GM19467 (cell line): ENCODE data around the gene PYM1.
A peak's percentile ranks its signal among the peaks of the same experiment; 100 is the strongest.
"Not testable (repeated sequence)": the region's sequence is repeated elsewhere in the genome, so short reads cannot be mapped to it uniquely, and the experiment has no call there.

ENCODE experiments used
- ATAC-seq: cut with Tn5 transposase; IDR thresholded peaks from one replicate; pipeline ENCODE4 v1.9.1; 2021; ENCODE audit warnings: mild to moderate bottlenecking, moderate library complexity; ENCODE audit not compliant: unreplicated experiment

PYM1 gene

GRCh38 chr12:55940065-55940732 is 12.5 kb upstream of the PYM1 start:
- peak; percentile 91 for ATAC-seq

DNA sequence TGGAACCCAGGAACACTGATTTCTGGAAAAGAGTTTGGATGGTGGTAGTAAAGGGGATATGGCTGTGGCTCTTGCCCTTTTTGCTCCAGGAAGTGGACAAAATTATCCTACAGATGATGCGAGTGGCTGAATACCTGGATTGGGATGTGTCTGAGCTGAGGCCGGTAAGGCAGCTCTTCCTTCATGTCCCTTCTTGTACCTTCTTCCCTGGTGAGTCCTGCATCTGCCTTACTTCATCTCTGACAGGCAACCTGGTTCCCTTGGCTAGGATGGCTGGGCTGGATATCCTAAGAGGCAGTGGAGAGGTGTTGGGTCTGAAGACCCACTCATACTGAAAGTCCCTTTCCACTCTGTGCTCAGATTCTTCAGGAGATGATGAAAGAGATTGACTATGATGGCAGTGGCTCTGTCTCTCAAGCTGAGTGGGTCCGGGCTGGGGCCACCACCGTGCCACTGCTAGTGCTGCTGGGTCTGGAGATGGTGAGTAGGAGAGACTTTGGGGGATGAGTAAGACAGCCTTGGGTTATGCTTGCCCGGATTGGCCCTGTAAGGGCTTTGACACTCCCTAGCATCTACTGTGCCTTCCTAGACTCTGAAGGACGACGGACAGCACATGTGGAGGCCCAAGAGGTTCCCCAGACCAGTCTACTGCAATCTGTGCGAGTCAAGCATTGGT is 11.3 kb upstream of the PYM1 start:
- no peak for ATAC-seq

DNA sequence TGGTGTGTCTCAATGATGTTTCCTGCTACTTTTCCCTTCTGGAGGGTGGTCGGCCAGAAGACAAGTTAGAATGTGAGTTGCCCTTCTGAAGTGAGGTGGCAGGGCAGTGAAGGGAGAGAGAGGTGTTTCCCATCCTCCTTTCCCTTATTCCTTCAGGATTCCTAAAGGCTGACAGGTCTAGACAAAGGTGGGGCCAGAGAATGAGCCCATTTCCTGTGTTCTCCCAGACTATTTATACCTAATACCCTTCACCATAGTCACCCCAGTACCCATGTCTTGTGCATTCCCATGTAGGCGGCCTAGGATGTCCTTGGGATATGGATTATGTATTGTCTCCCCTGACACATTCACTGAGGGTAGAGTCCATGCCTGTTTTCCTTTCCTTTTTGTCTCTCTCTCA is 10.3 kb upstream of the PYM1 start:
- no peak for ATAC-seq

DNA sequence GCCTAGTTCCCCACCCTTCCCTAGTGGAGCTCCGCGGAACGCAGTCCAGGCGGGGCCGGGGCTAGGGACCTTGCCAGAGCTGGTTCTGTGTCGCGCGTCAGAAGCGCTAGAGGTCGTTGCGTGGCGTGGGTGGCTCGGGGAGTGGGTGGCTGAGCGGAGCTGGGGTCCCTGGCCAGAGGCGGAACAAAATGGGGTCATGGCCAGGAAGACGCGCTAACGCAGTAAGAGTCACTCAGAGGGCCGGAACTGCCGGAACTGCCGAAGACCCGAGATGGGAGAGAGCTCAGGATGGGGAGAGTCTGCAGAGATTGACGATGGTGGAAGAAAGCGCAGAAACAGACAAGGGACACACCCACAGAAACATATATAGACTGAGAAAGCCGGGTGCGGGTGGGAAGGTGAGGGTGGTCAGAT is 8.1 kb upstream of the PYM1 start:
- no peak for ATAC-seq

DNA sequence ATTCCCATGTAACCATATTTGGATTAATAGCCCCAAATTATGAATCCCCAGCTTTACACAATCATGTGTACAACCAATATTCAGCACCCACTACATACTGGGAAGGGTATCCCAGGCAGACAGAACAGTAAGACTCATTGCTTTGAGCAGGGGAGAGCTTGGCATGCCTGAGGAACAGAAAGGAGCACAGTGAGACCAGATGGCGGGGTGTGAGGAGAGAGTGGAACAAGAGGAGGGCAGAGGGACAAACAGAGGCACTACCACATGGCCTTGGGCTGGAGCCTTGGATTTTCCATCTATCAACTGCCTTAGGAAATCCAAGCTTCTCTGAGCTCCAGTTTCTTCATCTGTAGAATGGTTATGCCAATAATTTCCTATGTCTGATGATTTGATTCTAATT is 7.1 kb upstream of the PYM1 start:
- ATAC-seq, result no peak

DNA sequence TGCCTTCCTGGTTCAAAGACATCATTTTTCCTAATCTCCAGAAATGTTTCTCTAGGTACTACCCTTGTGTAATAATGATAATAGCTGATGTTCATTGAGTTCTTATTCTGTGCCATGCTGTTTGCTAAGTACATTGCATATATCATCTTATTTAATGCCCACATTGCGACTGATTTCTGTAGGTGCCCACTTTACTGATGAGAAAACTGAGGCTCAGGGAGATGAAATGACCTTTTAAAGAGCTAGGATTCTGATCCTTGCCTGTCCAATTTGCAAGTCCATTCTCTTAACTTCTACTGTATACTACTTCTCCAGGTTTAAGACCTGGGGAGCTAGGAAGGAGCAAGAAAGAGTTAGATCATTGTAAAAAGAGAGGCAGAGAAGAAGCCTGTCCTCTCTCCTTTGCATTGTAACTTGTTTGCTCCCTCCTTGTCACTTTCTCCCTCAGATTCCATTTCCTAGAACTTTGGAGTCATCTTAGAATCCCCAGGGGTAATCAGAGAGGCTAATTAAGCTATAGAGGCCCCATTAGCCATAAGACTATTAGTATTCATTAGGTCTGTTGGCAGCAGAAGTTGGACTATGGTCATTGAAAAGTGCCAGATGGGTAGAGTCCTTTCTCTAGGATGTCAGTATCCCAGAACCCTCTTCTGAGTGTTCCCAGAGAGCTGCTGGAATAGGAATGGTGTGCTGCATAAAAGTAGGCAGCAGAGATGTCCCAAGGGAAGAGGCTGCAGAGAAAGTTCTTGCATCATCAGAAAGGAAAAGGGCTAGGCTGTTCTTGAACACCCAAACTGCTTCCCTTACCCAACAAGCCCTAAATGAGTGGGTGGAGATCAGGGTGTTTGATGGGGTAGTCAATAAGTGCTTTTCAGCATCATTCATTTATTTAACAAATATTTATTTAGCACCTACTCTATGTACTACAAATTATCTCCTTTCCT is 6.4 kb upstream of the PYM1 start:
- ATAC-seq, result no peak

- ATAC-seq, result no peak
Observed at GRCh38 chr12:55933169-55933798, 5.6 kb upstream of the PYM1 start.

DNA sequence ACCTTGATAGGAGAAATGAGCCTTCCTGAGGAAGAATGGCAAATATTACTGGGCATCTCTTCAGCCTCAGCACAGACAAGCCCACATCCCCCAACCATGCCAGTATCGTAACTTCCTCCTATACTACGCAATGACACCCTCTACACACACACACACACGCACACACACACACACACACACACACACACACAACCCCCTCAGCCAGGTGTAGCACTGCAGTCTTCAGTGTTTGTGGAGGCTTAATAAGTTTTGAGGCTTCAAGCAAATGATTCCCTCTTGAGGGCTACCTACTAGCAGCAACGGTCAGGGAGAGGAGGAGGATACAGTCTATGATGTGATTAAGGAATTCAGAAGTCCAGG is 4.8 kb upstream of the PYM1 start:
- ATAC-seq, result no peak

DNA sequence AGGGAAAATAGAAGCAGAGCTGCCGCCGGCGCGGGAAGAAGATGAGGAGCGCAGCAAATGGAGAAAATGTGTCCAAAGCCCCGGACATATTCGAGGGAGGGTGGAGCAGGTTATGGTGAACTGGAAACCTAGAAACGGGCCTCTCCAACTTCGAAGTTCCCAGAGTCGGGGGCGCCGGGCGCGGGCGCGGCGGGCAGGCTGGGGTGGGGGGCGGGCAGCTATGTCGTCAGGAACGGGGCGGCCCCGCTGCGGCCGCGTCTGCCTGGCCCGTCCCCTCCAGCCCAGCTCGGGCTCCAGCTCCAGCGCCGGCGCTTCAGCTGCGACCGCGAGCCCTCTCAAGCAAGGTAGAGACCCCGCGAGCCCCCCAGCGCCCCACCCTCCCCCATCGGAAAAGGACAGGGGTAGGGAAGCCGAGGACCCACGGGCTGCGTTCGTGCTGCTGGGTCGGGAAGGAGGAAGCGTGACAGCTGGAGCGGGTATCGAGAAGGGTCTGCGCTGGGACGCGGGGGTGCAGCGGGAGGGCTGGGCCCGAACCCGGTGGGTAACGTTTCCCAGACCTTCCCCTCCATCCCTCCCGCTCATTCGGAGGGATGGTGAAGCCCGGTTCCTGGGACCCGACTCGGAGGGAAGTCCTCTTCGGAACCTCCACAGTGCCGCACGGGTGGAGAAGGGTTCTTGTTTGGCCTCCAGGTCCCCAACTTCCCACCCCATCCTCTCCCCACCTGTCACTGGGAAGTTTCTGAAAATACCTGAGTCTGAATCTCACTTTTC is 4.3 kb upstream of the PYM1 start:
- no peak for ATAC-seq

GRCh38 chr12:55931317-55931779 is 3.7 kb upstream of the PYM1 start:
- no peak for ATAC-seq

- no peak for ATAC-seq
Observed at GRCh38 chr12:55930771-55931316, 3.1 kb upstream of the PYM1 start, which contains the start of gene DGKA. DGKA (plus strand) TSS chr12:55931162; CDS start chr12:55936504, 5,342 bp downstream.

GRCh38 chr12:55929306-55929791 is 1.7 kb upstream of the PYM1 start:
- peak; percentile 37 for ATAC-seq

- ATAC-seq, result peak; percentile 38
Observed at GRCh38 chr12:55926738-55927587, 731 bp downstream of the PYM1 start.

DNA sequence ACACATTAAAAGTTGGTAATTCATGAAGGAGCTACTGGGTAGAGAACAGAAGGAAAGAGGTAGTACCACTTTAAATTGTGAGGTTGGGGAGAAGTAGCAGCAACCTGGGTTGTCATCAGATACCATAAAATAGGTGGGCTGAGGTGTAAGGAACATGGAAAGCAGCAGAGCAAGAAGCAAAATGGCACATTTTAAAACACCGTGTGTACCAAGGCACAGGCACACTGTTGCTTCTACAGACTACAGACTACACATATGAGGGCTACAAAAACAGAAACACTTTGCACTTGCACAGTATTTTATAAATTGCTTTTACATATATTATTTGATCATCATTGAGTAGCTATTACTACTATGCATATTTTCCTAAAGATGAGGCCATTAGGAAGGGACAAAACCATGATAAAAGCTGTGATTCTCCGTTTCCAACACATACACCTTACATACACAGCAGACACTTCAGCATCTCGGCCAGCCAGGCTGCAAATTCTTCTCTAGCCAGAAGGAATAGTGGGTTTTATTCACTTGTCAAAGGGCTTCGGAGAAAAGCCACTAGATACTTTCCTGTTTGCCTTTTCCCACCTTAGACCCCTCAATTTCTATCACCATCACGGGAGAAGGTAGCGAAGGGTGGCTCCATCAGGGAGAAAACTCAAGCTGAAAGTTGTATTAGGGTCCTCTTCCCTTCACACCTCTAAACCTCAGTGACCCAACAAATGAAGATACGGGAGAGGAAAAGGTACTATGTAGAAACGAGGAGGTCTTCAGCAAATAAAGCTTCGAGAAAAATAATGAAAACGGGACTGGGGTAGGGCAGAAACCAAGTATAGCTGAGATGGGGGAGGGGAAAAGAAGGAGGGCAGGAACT is 1.6 kb downstream of the PYM1 start:
- ATAC-seq, result no peak

- ATAC-seq, result no peak
Observed at GRCh38 chr12:55925371-55925770, 2.3 kb downstream of the PYM1 start.

DNA sequence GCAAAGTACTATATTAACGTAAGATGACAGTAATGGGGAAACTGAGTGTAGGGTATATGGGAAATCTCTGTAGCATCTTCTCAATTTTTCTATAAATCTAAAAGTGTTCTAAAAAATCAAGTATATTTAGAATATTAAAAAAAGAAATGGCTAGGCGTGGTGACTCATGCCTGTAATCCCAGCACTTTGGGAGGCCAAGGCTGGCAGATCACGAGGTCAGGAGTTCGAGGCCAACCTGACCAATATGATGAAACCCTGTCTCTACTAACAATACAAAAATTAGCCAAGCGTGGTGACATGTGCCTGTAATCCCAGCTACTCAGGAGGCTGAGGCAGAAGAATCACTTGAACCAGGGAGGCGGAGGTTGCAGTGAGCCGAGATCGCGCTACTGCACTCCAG is 4.0 kb downstream of the PYM1 start:
- not testable (repeated sequence) for ATAC-seq

GRCh38 chr12:55922126-55922525 is 5.6 kb downstream of the PYM1 start:
- ATAC-seq, result no peak

DNA sequence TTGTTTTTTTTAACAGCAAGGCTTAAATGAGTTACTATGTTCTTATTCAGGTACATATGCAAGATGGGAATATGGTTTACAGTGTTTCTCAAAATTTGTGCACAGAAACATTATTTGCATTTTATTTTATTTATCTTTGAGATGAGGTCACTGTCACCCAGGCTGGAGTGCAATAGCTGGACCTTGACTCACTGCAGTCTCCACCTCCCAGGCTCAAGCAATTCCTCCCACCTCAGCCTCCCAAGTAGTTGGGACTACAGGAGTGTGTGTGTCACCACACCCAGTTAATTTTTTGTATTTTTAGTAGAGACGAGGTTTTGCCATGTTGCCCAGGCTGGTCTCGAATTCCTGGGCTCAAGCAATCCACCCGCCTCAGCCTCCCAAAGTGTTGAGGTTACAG is 8.7 kb downstream of the PYM1 start:
- ATAC-seq, result not testable (repeated sequence)
